AG08396 (cell line): ENCODE measurements around the gene DUSP22.
A peak's percentile ranks its signal among the peaks of the same experiment; 100 is the strongest.
"Not testable (repeated sequence)": the region's sequence is repeated elsewhere in the genome, so short reads cannot be mapped to it uniquely, and the experiment has no call there.

ENCODE experiments used
- DNase-seq: peaks from one replicate; pipeline ENCODE4 v3.0.0; 2012; ENCODE audit warnings: low spot score, mixed read lengths

The DUSP22 gene

GRCh38 chr6:324116-324728, 31.9 kb downstream of the DUSP22 start:
- DNase-seq, result no peak

- DNase-seq, result no peak
Observed at GRCh38 chr6:324729-325125, 32.4 kb downstream of the DUSP22 start.

GRCh38 chr6:325161-325860, 33.0 kb downstream of the DUSP22 start:
- DNase-seq, result not testable (repeated sequence)

GRCh38 chr6:326066-326465, 33.8 kb downstream of the DUSP22 start:
- not testable (repeated sequence) for DNase-seq

- no peak for DNase-seq
Observed at GRCh38 chr6:326896-327537, 34.7 kb downstream of the DUSP22 start.

GRCh38 chr6:327538-328116, 35.3 kb downstream of the DUSP22 start:
- peak; percentile 54 for DNase-seq

- DNase-seq, result peak; percentile 87
Observed at GRCh38 chr6:328136-328670, 35.9 kb downstream of the DUSP22 start.

- no peak for DNase-seq
Observed at GRCh38 chr6:328924-329323, 36.6 kb downstream of the DUSP22 start.

GRCh38 chr6:329888-330691, 37.8 kb downstream of the DUSP22 start:
- no peak for DNase-seq

- no peak for DNase-seq
Observed at GRCh38 chr6:330948-331347, 38.7 kb downstream of the DUSP22 start.

- no peak for DNase-seq
Observed at GRCh38 chr6:331622-332521, 39.6 kb downstream of the DUSP22 start.

- no peak for DNase-seq
Observed at GRCh38 chr6:332671-333070, 40.4 kb downstream of the DUSP22 start.

GRCh38 chr6:333379-334002, 41.2 kb downstream of the DUSP22 start:
- DNase-seq, result no peak

GRCh38 chr6:334536-335510, 42.5 kb downstream of the DUSP22 start:
- DNase-seq, result no peak

- no peak for DNase-seq
Observed at GRCh38 chr6:335572-335971, 43.3 kb downstream of the DUSP22 start.

- no peak for DNase-seq
Observed at GRCh38 chr6:336159-337114, 44.1 kb downstream of the DUSP22 start.

- DNase-seq, result no peak
Observed at GRCh38 chr6:337805-338368, 45.6 kb downstream of the DUSP22 start.

- no peak for DNase-seq
Observed at GRCh38 chr6:338815-339262, 46.6 kb downstream of the DUSP22 start.
